IMR-90 (cell line): Measurements from ENCODE around the gene PRICKLE2. TPM values are rescaled to one million over a fixed set of nuclear protein-coding genes. Genes with fewer than 3 reads are reported as not detected.
A peak's percentile ranks its signal among the peaks of the same experiment; 100 is the strongest.

Source experiments
- ATAC-seq: fragments of 200-7000 bp; cut with Tn5 transposase; 2 replicates; pipeline ENCODE4 v1.9.1; 2020; ENCODE audit warnings: low read depth, mild to moderate bottlenecking, moderate library complexity
- BruUV-seq: library from RNA; stranded (reverse); fragments of 400-500 nt; replicated peaks from 2 replicates; lab custom pipeline; 2021; lab: Mats Ljungman, UMichigan
- CTCF ChIA-PET: fragments of 300-600 bp; formaldehyde crosslinking; extraction: SDS; loops from one replicate; lab custom pipeline; 2021; ENCODE audit warnings: antibody characterized with exemption; lab: Yijun Ruan, JAX
- POLR2A ChIA-PET: fragments of 300-600 bp; sonication (Branson Sonifier 250); formaldehyde crosslinking; loops from one replicate; lab custom pipeline; 2022; ENCODE audit warnings: antibody characterized with exemption; ENCODE audit not compliant: unreplicated experiment; lab: Charles Lee
- DNase-seq: peaks from one replicate; pipeline ENCODE4 v3.0.0; 2013
- H2AFZ ChIP-seq: replicated peaks from 2 replicates; pipeline ENCODE3; 2013; ENCODE audit warnings: low read length, mild to moderate bottlenecking; ENCODE audit not compliant: poor library complexity
- H2AK5ac ChIP-seq: 2 replicates; pipeline ENCODE4 v1.6.1; 2013; ENCODE audit warnings: low read depth, low read length, inconsistent platforms
- H2AK9ac ChIP-seq: replicated peaks from 2 replicates; pipeline ENCODE3; 2013; ENCODE audit warnings: mild to moderate bottlenecking, low read depth, low read length, moderate library complexity; ENCODE audit not compliant: poor library complexity
- H2BK120ac ChIP-seq: 2 replicates; pipeline ENCODE4 v1.6.1; 2013; ENCODE audit warnings: low read depth, low read length, inconsistent platforms
- H2BK15ac ChIP-seq: 3 replicates; pipeline ENCODE4 v1.6.1; 2013; ENCODE audit warnings: low read depth, low read length, inconsistent platforms
- H2BK20ac ChIP-seq: 2 replicates; pipeline ENCODE4 v1.6.1; 2013; ENCODE audit warnings: low read depth, mild to moderate bottlenecking, inconsistent platforms, low read length, moderate library complexity
- H2BK5ac ChIP-seq: 2 replicates; pipeline ENCODE4 v1.6.1; 2013; ENCODE audit warnings: mild to moderate bottlenecking, low read depth, low read length, inconsistent platforms; ENCODE audit not compliant: poor library complexity, severe bottlenecking
- H3K14ac ChIP-seq: replicated peaks from 2 replicates; pipeline ENCODE4 v1.6.1; 2013; ENCODE audit warnings: low read depth, low read length, inconsistent platforms
- H3K18ac ChIP-seq: 2 replicates; pipeline ENCODE4 v1.6.1; 2013; ENCODE audit warnings: low read depth, low read length, control low read depth
- H3K23ac ChIP-seq: 2 replicates; pipeline ENCODE4 v1.6.1; 2013; ENCODE audit warnings: low read depth, low read length, inconsistent platforms
- H3K27ac ChIP-seq: 2 replicates; pipeline ENCODE4 v1.5.1; 2013; ENCODE audit warnings: mild to moderate bottlenecking, control low read depth, low read length; ENCODE audit not compliant: insufficient read depth
- H3K27me3 ChIP-seq: 2 replicates; pipeline ENCODE4 v1.6.1; 2013; ENCODE audit warnings: low read length; ENCODE audit not compliant: control insufficient read depth, insufficient read depth
- H3K36me3 ChIP-seq: 2 replicates; pipeline ENCODE4 v1.6.1; 2013; ENCODE audit warnings: low read length, mixed read lengths; ENCODE audit not compliant: control insufficient read depth, insufficient read depth
- H3K4ac ChIP-seq: 2 replicates; pipeline ENCODE4 v1.6.1; 2013; ENCODE audit warnings: low read depth, low read length, inconsistent platforms
- H3K4me1 ChIP-seq: 2 replicates; pipeline ENCODE4 v1.6.1; 2013; ENCODE audit warnings: low read length, mixed read lengths; ENCODE audit not compliant: control insufficient read depth, insufficient read depth
- H3K4me2 ChIP-seq: 2 replicates; pipeline ENCODE4 v1.6.1; 2013; ENCODE audit warnings: low read depth, mild to moderate bottlenecking, control low read depth, low read length, moderate library complexity
- H3K4me3 ChIP-seq: 2 replicates; pipeline ENCODE4 v1.5.1; 2013; ENCODE audit warnings: low read depth, mild to moderate bottlenecking, control low read depth, low read length, moderate library complexity; ENCODE audit not compliant: insufficient read depth
- H3K56ac ChIP-seq: 2 replicates; pipeline ENCODE4 v1.6.1; 2013; ENCODE audit warnings: low read length, inconsistent platforms; ENCODE audit not compliant: insufficient read depth; ENCODE audit errors: extremely low read depth
- H3K79me1 ChIP-seq, 2 experiments: 2 replicates each; pipeline ENCODE4 v1.6.1; 2013; ENCODE audit warnings: low read length in 2 of 2, inconsistent platforms in 1 of 2, low read depth in 1 of 2
- H3K9ac ChIP-seq: 2 replicates; pipeline ENCODE4 v1.6.1; 2013; ENCODE audit warnings: low read depth, low read length, control low read depth
- H3K9me1 ChIP-seq: 2 replicates; pipeline ENCODE4 v1.6.1; 2013; ENCODE audit warnings: low read length, inconsistent platforms; ENCODE audit not compliant: insufficient read depth
- H3K9me3 ChIP-seq: 2 replicates; pipeline ENCODE4 v1.6.1; 2013; ENCODE audit warnings: low read length; ENCODE audit not compliant: control insufficient read depth, insufficient read depth
- H4K20me1 ChIP-seq: 2 replicates; pipeline ENCODE4 v1.6.1; 2013; ENCODE audit warnings: low read length, inconsistent platforms; ENCODE audit not compliant: insufficient read depth
- H4K5ac ChIP-seq: 2 replicates; pipeline ENCODE4 v1.6.1; 2013; ENCODE audit warnings: mild to moderate bottlenecking, low read depth, low read length, control low read depth
- H4K8ac ChIP-seq, 2 experiments: 2 replicates each; pipeline ENCODE4 v1.6.1; 2013; ENCODE audit warnings: low read depth in 2 of 2, low read length in 2 of 2, control low read depth in 1 of 2, inconsistent platforms in 1 of 2
- H4K91ac ChIP-seq: 2 replicates; pipeline ENCODE4 v1.6.1; 2013; ENCODE audit warnings: low read depth, low read length, inconsistent platforms; ENCODE audit not compliant: insufficient read depth
- CEBPB ChIP-seq: IDR thresholded peaks from 2 replicates; pipeline ENCODE4 v1.6.1; 2012; ENCODE audit warnings: low read depth, low read length, improper control_type of control experiment
- FOS ChIP-seq: fragments of 150-350 bp; IDR thresholded peaks from 2 replicates; pipeline ENCODE4 v1.6.1; 2016; ENCODE audit warnings: low read depth, low read length
- MAFK ChIP-seq: IDR thresholded peaks from 2 replicates; pipeline ENCODE4 v1.6.1; 2012; ENCODE audit warnings: low read depth, low read length, improper control_type of control experiment
- MAZ ChIP-seq: IDR thresholded peaks from 2 replicates; pipeline ENCODE4 v1.6.1; 2012; ENCODE audit warnings: low read depth, mild to moderate bottlenecking, low read length, improper control_type of control experiment, moderate library complexity, borderline replicate concordance
- MXI1 ChIP-seq: IDR thresholded peaks from 2 replicates; pipeline ENCODE4 v1.6.1; 2012; ENCODE audit warnings: low read depth, mild to moderate bottlenecking, low read length, moderate library complexity, borderline replicate concordance
- POLR2A ChIP-seq: IDR thresholded peaks from 2 replicates; pipeline ENCODE4 v1.6.1; 2012; ENCODE audit warnings: mild to moderate bottlenecking, low read depth, low read length
- RAD21 ChIP-seq: IDR thresholded peaks from 2 replicates; pipeline ENCODE4 v1.6.1; 2012; ENCODE audit warnings: low read length, improper control_type of control experiment
- WGBS, 2 experiments: methylation state at CpG; one replicate each; pipeline versions ENCODE4 v1.1.5 to v1.1.7; 2013; ENCODE audit warnings: missing lambda C conversion rate in 2 of 2; ENCODE audit not compliant: insufficient read length in 1 of 2; ENCODE audit errors: extremely low coverage in 2 of 2; 5-methylcytosine and 5-hydroxymethylcytosine counted together
- dilution Hi-C: fragments of 300-500 bp; cut with HindIII; formaldehyde crosslinking; loops from one replicate; pipeline ENCODE4 v1.14.3; 2018; ENCODE audit warnings: low sequenced_read_pairs; ENCODE audit not compliant: unreplicated experiment
- in situ Hi-C: fragments of 300-500 bp; cut with MboI; formaldehyde crosslinking; loops from 3 replicates; pipeline ENCODE4 v1.14.3; 2019; ENCODE audit warnings: low sequenced_read_pairs, inconsistent platforms, mixed read lengths
- intact Hi-C: fragments of 100-400 bp; cut with micrococcal nuclease; formaldehyde crosslinking; loops from 2 replicates; pipeline ENCODE4 v1.10.0; 2022
- polyA plus RNA-seq, 3 experiments: library from polyadenylated mRNA; depleted of rRNA; stranded (reverse); fragments of >200 nt; gene quantifications; 2 replicates each; pipeline ENCODE4 v1.2.3, GENCODE V29; 2012; ENCODE audit warnings: low replicate concordance in 1 of 3
- total RNA-seq: library from RNA; depleted of rRNA; stranded (reverse); fragments of >200 nt; gene quantifications from 2 replicates; pipeline ENCODE4 v1.2.3, GENCODE V29; 2012

The PRICKLE2 gene
- total and polyA plus RNA-seq, 2 of the 4 experiments (the other 2 are of a cell fraction), result 4.1 to 14.2 TPM

DNA sequence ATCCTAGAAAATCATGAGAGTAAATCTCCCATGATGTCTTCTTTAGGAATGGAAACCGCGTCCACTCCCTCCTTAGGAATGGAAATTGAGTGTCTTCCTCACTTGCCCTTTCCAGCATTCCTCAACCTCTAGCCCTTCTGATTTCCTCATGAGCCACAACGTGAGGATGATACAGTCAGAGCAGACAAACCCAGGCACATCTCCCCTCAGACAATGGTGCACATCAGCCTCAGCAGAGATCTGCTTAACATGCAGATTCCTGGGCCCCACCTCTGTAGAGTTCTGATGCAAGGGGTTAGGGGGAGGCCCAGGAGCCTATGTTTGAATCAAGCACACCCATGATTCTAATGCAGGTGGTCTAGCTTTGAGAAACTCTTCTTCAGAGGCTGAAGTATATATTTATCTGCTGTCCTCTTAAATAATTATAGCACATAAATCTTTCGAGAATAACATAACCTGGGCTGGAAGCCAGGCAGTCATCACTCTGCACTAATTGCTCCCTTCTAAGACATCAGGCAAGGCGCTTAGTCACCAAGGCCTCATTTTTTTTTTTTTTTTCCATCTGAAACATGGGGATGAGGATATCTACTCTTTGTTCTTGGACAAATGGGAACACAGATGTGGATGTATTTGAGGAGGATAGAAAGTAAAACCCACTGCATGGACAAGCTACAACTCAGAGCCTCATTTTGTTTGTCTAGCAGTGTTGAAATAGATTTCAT lies 81.7 kb downstream of the PRICKLE2 start:
- POLR2A ChIA-PET, result no interaction called here
- no peak overlapping the region; the same call in 1 of the 2 replicates for H3K4me2 ChIP-seq
- CTCF ChIA-PET, result interaction anchor here (0.8 kb wide), 1 partner anchor 252 kb away, joined by 3 read pairs; no protein-coding TSS in a partner anchor

More for the DNA sequence above, 81.7 kb downstream of the PRICKLE2 start:
- Histone ChIP-seq H4K8ac (peak overlapping the region in 1 of 2 experiments; percentile 22; a peak in 1 of 4 replicates), H3K79me1 (peaks cover 44 to 76% of the 10 kb centered on the region in 2 experiments), H3K4ac (peak overlapping the region; percentile 70), H3K4me1 (peaks cover 10% of the 10 kb centered on the region), H2AK5ac (peak overlapping the region; percentile 81; the same call in 1 of the 2 replicates), H2AFZ (no peak overlapping the region), H4K5ac (no peak overlapping the region), H2BK120ac (peak overlapping the region; percentile 52; the same call in 1 of the 2 replicates), H3K36me3 (peaks cover 38% of the 10 kb centered on the region), H2BK20ac (peak overlapping the region; percentile 27; the same call in 1 of the 2 replicates), H3K27ac (peak overlapping the region; percentile 31; the same call in 1 of the 2 replicates), H2AK9ac (no peak overlapping the region), H2BK5ac (peak overlapping the region; percentile 40), H3K4me3 (no peak overlapping the region), H4K91ac (no peak overlapping the region), H4K20me1 (peaks cover 12% of the 10 kb centered on the region), H3K56ac (no peak overlapping the region), H3K27me3 (no peaks in the 10 kb centered on the region), H3K9ac (no peak overlapping the region), H2BK15ac (no peak overlapping the region), H3K14ac (peak overlapping the region; percentile 70), H3K18ac (peak overlapping the region; percentile 43; the same call in 1 of the 2 replicates), H3K9me1 (peaks cover 33% of the 10 kb centered on the region), H3K9me3 (no peaks in the 10 kb centered on the region), H3K23ac (peak overlapping the region; percentile 32)
- TF ChIP-seq RAD21 (no peak), MAZ (no peak), CEBPB (peak; percentile 26; the same call in 1 of the 2 replicates), MXI1 (no peak), POLR2A (no peak), FOS (0 out of 2 replicates have a peak, but pooled peaks have one; percentile 8), MAFK (peak; percentile 35; the same call in 1 of the 2 replicates)
- in situ Hi-C loops, result no loop called here
- intact Hi-C loops, result loop anchor here (5.0 kb wide), 1 partner anchor 111 kb away; no protein-coding TSS in a partner anchor
- no CpG with 5 or more reads among the region's 5 CpGs for WGBS, 2 experiments
- BruUV-seq, result no TSS peak
- dilution Hi-C loops, result no loop called here
- ATAC-seq (peak; percentile 52), DNase-seq (peak; percentile 75)
